Measurements from ENCODE around the gene MPND. TPM values are rescaled to one million over a fixed set of nuclear protein-coding genes. Genes with fewer than 3 reads are reported as not detected.

Gene MPND
- polyA plus RNA-seq, 1 of the 3 experiments (the other 2 are of a cell fraction), result 21.3 TPM

- H3K4me1 ChIP-seq (ENCODE audit: control insufficient read depth in 1 of 2, insufficient read depth in 2 of 2, low read depth in 1 of 2, low read length in 1 of 2), result peaks cover 15 to 51% of the 10 kb centered on the region in 2 experiments; a peak in 3 of 4 replicates
- 80% methylated on average over 1 of the region's 21 CpGs for WGBS (ENCODE audit: low lambda C conversion rate)
- TF ChIP-seq USF1 (IDR thresholded peaks at IDR 0.05; ENCODE audit: borderline replicate concordance, low read depth), result no peak
- TF ChIP-seq REST (IDR thresholded peaks at IDR 0.05; ENCODE audit: low read depth, low read length), result no peak
- TF ChIP-seq SMC3 (IDR thresholded peaks at IDR 0.05; ENCODE audit: low read depth, low read length), result peak; percentile 35
- TF ChIP-seq RAD21 (IDR thresholded peaks at IDR 0.05; ENCODE audit: low read length), result peak; percentile 33
- H2AFZ ChIP-seq (ENCODE audit: low read depth), result no peak overlapping the region
- no peaks in the 10 kb centered on the region for H3K27me3 ChIP-seq (ENCODE audit: insufficient read depth)
- no peak overlapping the region for H3K9ac ChIP-seq
- peaks cover 0 to 15% of the 10 kb centered on the region in 2 experiments for H3K36me3 ChIP-seq (replicated peaks in 1 of 2; ENCODE audit: control insufficient read depth in 1 of 2, insufficient read depth in 2 of 2, low read length in 1 of 2)
- ChIA-PET CTCF (interaction anchor here (0.6 to 1.8 kb wide), 8 partner anchors 9 to 183 kb away, joined by 3 to 10 read pairs (median 3); partner anchors contain the start of gene SH3GL1), POLR2A (no interaction called here)
- no peak overlapping the region for H3K4me2 ChIP-seq
- peaks cover 2% of the 10 kb centered on the region for H3F3A ChIP-seq (replicated peaks; ENCODE audit: insufficient read depth)
- no peak for DNase-seq
- peak overlapping the region in 1 of 2 experiments; percentile 22; a peak in 1 of 4 replicates for H3K27ac ChIP-seq (ENCODE audit: low read depth in 2 of 2, low read length in 1 of 2)
- H3K4me3 ChIP-seq (ENCODE audit: low read depth in 2 of 2, low read length in 1 of 2), result no peak overlapping the region
- H4K20me1 ChIP-seq (ENCODE audit: insufficient read depth), result peaks cover 11% of the 10 kb centered on the region; the same call in 1 of the 2 replicates
- H3K9me3 ChIP-seq, result no peaks in the 10 kb centered on the region
- H3K79me2 ChIP-seq (ENCODE audit: insufficient read depth), result peaks cover 77% of the 10 kb centered on the region
- no peaks in the 10 kb centered on the region for H3K9me2 ChIP-seq
Observed at GRCh38 chr19:4369888-4370260, 26.5 kb downstream of the MPND start.

- Histone ChIP-seq H3K36me3 (replicated peaks in 1 of 2; ENCODE audit: control insufficient read depth in 1 of 2, insufficient read depth in 2 of 2, low read length in 1 of 2) (peaks cover 0 to 9% of the 10 kb centered on the region in 2 experiments), H2AFZ (ENCODE audit: low read depth) (no peak overlapping the region), H3K27me3 (ENCODE audit: insufficient read depth) (no peaks in the 10 kb centered on the region), H4K20me1 (ENCODE audit: insufficient read depth) (peaks cover 11% of the 10 kb centered on the region; the same call in 1 of the 2 replicates), H3K9ac (no peak overlapping the region), H3K27ac (ENCODE audit: low read depth in 2 of 2, low read length in 1 of 2) (no peak overlapping the region), H3K4me1 (ENCODE audit: control insufficient read depth in 1 of 2, insufficient read depth in 2 of 2, low read depth in 1 of 2, low read length in 1 of 2) (peaks cover 22 to 57% of the 10 kb centered on the region in 2 experiments), H3K9me3 (no peaks in the 10 kb centered on the region), H3F3A (replicated peaks; ENCODE audit: insufficient read depth) (peaks cover 6% of the 10 kb centered on the region), H3K79me2 (ENCODE audit: insufficient read depth) (peaks cover 83% of the 10 kb centered on the region), H3K4me2 (no peak overlapping the region), H3K9me2 (no peaks in the 10 kb centered on the region), H3K4me3 (ENCODE audit: low read depth in 2 of 2, low read length in 1 of 2) (no peak overlapping the region)
- ChIA-PET CTCF (interaction anchor here (0.6 to 1.8 kb wide), 9 partner anchors 8 to 186 kb away, joined by 3 to 10 read pairs (median 3); partner anchors contain the start of gene SH3GL1), POLR2A (no interaction called here)
- 100% methylated on average over 3 of the region's 15 CpGs for WGBS (ENCODE audit: low lambda C conversion rate)
- DNase-seq, result no peak
- TF ChIP-seq SIN3A (IDR thresholded peaks at IDR 0.05; ENCODE audit: borderline replicate concordance, low read depth, low read length) (no peak), FOXJ3 (CRISPR knock-in tag; IDR thresholded peaks at IDR 0.05) (no peak)
Observed at GRCh38 chr19:4370418-4371041, 27.2 kb downstream of the MPND start.
